Stimulated activated CD8-positive, alpha-beta memory T cell treated with anti-CD3 and anti-CD28 coated beads, Interleukin-15, amount 100 ng/mL, for 4 hours (primary cell): ENCODE measurements around the gene CENPO.
"Not testable (repeated sequence)": the region's sequence is repeated elsewhere in the genome, so short reads cannot be mapped to it uniquely, and the experiment has no call there.

Experiments used
- DNase-seq, 2 donors: peaks; one replicate each; pipeline ENCODE4 v3.0.0-alpha.2; 2020; ENCODE audit warnings: low read depth in 2 of 2

CENPO gene

GRCh38 chr2:24788816-24789215 is 4.4 kb upstream of the CENPO start:
- no peak for DNase-seq

GRCh38 chr2:24791452-24791851 is 1.8 kb upstream of the CENPO start:
- DNase-seq, result no peak

DNA sequence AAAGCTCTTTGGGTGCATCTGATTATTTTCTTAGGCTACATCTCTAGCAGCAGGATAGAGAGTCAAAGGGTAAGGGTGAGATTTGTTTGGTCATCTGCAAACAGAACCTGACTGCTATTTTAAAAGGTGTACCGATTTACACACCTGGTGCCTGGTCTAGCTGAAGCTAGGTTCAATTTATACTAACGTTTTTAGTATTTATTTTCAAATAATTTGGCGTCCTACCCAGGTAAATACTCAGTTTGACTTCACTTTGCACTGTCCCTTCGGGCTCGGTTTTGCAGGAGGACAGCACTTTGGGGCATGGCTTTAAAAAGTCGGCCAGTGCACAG is 717 bp upstream of the CENPO start:
- no peak for DNase-seq

GRCh38 chr2:24793761-24794435 is 673 bp downstream of the CENPO start:
- DNase-seq, result no peak

GRCh38 chr2:24797644-24798043 is 4.4 kb downstream of the CENPO start:
- no peak for DNase-seq

DNA sequence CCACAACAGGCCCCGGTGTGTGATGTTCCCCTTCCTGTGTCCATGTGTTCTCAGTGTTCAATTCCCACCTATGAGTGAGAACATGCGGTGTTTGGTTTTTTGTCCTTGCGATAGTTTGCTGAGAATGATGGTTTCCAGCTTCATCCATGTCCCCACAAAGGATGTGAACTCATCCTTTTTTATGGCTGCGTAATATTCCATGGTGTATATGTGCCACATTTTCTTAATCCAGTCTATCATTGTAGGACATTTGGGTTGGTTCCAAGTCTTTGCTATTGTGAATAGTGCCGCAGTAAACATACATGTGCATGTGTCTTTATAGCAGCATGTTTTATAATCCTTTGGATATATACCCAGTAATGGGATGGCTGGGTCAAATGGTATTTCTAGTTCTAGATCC is 7.3 kb downstream of the CENPO start:
- DNase-seq, result not testable (repeated sequence)

GRCh38 chr2:24805811-24806660 is 12.8 kb downstream of the CENPO start:
- not testable (repeated sequence) for DNase-seq

DNA sequence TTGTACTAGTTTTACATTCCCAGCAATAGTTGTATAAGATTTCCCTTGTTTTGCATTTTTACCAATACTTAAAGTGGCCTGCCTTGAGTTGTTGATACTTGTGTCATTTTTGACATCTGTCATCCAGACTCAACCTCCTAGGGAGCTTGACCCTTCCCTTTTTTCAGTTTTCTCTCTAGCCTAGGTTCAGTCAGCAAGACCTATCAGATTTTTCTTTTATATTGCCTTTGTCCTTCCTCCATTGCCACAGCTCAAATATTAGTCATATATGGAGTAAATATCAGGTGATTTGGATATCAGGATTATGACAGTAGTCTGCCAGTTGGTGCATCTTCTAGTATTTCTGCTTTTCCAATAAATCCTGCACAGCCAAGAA is 13.4 kb downstream of the CENPO start:
- DNase-seq, result no peak

DNA sequence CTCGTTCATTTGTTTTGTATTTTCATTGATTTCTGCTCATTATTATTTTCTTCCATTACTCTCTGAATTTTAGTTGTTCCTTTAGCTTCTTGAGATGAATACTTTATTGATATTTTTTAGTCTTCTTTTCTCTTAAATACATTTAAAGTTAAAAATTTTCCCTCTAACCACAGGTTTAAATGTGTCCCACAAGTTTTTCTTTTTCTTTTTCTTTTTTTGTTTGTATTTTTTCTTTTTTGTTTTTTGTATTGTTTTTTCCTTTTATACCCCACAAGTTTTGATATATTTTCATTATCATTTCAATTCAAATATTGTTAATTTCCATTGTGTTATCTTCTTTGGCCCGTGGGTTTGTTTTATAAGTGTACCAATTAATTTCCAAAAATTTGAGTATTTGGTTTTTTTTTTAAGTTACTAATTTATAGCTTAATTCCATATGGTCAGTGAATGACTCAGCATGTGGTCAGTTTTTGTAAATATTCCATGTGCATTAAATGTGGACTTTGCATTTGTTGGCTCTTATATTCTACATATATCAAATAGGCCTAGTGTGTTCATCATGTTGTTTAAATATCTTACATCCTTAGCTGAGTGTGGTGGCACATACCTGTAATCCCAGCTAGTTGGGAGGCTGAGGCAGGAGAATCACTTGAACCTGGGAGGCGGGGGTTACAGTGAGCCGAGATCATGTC is 16.2 kb downstream of the CENPO start:
- DNase-seq, result no peak

- DNase-seq, result no peak
Observed at GRCh38 chr2:24813691-24814137, 20.5 kb downstream of the CENPO start.

- no peak for DNase-seq
Observed at GRCh38 chr2:24814516-24814915, 21.3 kb downstream of the CENPO start.

DNA sequence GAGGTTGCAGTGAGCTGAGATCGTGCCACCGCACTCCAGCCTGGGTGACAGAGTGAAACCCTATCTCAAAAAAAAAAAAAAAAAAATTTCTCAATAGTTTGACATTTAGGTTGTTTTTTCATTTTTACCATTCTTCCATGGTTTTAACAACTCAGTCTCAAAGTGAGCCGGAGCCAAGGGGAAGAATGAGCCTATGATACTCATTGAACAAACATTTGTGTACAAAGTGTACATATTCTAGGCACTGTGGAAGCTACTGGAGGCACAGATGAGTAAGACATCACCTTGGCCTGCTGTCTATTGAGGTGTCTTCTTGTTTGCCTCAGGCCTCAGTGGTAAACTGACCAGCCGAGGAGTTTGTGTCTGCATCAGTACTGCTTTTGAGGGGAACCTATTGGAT is 21.9 kb downstream of the CENPO start:
- no peak for DNase-seq

DNA sequence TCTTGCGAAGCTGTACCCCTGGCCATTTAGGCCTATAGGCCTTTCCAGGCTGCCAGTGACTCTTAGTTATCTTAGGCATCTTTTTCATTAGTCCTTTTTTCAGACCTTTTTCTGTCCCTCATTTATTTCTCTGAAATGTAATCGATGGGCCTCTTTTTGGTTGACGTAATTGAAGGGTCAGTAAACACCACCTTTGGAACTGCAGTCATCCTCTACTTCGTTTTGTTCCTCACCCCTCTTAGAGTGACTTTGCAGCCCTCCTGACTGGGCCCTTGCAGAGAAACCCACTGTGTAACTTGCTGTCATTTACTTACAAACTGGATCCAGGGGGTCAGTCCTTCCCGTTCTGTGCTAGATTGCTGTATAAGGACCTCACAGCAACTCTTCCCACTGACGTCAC is 23.2 kb downstream of the CENPO start:
- no peak for DNase-seq

DNA sequence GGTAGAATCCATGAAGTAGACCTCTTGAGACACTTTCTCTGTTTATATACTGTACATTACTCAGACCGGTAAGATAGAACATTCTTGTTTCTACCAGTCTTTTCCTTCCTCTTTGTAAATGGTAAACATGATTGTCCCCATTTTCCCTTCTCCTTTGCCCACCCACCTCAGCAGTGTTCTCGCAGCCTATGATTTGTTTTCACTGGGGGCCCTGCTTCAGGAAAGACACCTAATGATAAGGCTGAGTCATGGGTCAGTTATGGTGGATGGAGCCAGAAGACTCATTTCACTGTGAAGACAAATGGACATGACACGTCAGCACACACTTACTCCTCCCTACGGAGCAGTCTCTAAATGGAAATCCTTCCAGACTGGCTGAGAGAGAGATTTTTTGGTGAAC is 23.7 kb downstream of the CENPO start:
- no peak for DNase-seq

- no peak for DNase-seq
Observed at GRCh38 chr2:24818721-24819167, 25.5 kb downstream of the CENPO start.

DNA sequence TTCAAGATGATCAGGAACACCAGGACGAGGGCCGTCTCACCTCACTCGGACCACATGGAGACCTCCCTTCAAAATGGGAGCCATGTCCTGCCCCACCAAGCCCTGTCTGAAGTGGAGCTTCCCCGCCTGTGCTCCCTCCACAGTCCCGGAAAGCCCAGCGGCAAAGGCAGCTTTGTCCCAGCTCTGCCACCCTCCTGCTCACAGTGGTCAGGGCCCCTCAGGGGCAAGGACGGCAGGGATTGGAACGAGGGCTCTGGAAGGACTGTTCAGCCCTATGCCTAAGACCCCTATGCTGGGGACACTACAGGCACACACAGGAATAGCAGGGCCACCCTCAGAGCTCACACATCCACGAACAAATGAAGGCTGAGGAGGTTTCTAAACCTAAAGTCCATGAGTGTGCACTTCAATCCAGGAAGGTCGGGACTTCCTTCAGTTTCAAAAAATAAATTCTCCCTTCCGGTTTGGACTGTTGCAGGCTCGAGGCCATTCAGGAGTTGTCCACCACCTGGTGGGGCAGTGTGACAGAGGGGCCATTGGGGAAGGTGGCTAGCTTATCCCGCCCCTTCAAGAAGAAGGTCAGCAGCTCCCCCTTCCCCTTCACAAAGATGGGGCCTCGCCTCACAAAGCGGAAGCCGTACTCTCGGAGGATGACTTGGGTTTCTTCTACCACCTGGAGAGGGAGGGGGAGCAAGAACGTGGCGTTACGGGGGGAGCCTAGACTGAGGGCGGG is 26.4 kb downstream of the CENPO start:
- DNase-seq, result no peak

GRCh38 chr2:24820175-24820513 is 26.9 kb downstream of the CENPO start:
- no peak for DNase-seq

DNA sequence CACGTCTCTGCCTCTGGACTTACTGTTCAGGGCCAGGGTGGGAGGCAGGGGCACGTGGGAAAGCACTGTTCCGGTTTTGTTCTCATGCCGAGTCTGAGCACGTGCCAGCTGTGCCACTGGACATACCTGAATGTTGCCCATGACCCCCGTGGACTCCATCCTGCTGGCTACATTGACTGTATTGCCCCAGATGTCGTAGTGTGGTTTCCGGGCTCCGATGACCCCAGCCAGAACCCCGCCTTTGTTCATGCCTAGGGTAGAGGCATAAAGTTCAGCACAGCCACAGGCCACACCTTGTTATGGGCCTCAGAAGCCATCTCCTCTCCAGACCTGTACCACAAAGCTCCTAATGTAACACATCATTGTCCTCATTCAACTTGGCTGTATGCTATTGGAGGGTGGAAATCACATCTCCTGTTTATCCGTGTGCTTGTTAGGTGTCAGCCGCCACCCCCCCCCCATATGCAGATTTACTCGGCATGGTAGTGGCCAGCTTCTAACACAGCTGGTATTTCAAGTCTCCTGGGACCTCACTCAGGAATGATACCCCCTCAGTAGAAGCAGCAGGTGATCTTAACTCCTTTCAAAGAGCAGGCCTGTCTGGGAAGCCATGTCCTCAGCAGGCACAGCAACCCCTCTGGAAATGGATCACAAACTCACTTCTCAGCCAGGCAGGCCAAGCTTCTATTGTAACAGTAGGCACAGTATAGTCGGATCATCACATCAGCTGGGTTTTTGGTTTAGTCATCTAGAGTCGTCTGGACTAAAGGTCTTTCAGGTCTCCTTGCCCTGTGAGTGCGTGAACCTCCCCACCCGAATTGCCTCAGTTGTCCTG is 27.6 kb downstream of the CENPO start:
- DNase-seq, result no peak

DNA sequence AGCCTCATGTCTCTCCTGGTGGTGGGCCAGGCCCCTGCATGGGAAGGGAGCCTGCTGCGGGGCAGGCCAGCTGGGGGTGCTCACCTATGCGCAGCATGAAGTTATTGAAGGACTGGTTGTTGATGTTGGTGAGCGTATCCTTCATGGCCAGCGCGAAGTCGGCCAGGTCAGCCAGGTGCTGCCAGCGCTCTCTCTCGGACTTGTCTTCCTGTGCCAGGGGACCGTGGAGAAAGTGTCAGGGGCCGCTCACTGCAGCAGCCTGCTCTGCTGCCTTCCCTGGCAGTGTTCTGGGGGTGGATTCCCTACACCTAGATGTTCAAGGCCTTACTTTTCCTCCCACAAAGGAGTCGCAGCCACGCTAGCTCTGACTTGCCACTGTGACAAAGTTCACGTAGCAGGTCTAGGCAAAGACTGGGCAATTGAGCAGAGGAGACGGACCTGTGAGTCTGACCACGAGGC is 28.2 kb downstream of the CENPO start:
- no peak for DNase-seq

DNA sequence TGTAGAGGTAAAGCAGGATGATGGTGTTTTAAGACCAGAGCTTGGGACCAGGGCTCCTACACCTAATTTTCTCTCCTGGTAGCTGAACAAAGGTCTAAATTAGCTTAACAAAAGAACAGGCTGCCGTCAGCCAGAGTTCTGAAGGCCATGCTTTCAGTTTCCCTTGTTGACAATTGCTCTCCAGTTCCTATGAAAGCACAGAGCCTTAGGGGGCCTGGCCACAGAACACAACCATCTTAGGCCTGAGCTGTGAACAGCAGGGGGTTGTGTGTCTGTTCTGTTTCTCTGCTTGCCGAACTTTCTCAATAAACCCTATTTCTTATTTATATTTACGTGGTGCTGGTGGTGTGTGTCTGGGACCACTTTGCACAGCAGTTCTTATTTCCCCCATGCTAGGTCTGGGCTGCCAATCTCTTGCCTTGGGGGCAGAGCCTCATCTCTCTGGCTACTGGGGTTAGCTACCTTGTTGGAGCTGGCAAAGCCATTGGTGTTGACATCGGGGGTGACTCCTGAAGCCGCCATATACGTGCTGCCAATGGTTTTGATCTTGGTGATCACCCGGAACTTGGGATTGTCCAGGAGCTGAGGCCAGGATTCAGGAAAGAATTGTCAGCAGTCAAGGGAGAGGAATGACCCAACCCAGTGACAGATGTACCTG is 29.0 kb downstream of the CENPO start:
- no peak for DNase-seq
